Tibial artery (tissue), 4 donors: ENCODE measurements around the gene ITGA5.

Source experiments
- DNase-seq, 2 donors: peaks; one replicate each; pipeline ENCODE4 v3.0.0-alpha.2; 2019
- H3K27ac ChIP-seq, 2 donors: fragments of 200-600 bp; sonication (generic) in 1 of 2; 1 replicate in 1 of 2; 2 replicates in 1 of 2; pipeline ENCODE4 v1.5.1; 2018 to 2019; ENCODE audit warnings: mild to moderate bottlenecking in 1 of 2
- H3K27me3 ChIP-seq, 2 donors: fragments of 200-600 bp; sonication (generic) in 1 of 2; one replicate each; pipeline versions ENCODE4 v1.5.1 to v1.6.0; 2016 to 2019
- H3K36me3 ChIP-seq, 3 donors: fragments of 200-600 bp; sonication (generic) in 2 of 3; one replicate each; pipeline ENCODE4 v1.5.1; 2016 to 2019; ENCODE audit warnings: mild to moderate bottlenecking in 2 of 3
- H3K4me1 ChIP-seq, 4 donors: fragments of 200-600 bp; sonication (generic) in 2 of 4; 1 replicate in 3 of 4; 2 replicates in 1 of 4; pipeline ENCODE4 v1.5.1; 2016 to 2019
- H3K4me3 ChIP-seq, 2 donors: fragments of 200-600 bp; sonication (generic) in 1 of 2; 1 replicate in 1 of 2; 2 replicates in 1 of 2; pipeline ENCODE4 v1.5.1; 2018 to 2019; ENCODE audit warnings: mild to moderate bottlenecking in 2 of 2
- H3K9me3 ChIP-seq, 3 donors: fragments of 200-600 bp; sonication (generic) in 1 of 3; one replicate each; pipeline ENCODE4 v1.5.1; 2016 to 2019
- intact Hi-C: fragments of 100-400 bp; cut with DNase I; formaldehyde crosslinking; loops from one replicate; pipeline ENCODE4 v1.15.0; 2023; ENCODE audit warnings: low total_unique reads
- TF ChIP-seq, protein P1 (sequence below), 2 experiments: fragments of 200-600 bp in 1 of 2; fragments of 450-650 bp in 1 of 2; IDR thresholded peaks; one replicate each; pipeline ENCODE4 v1.5.1; 2017 to 2019; ENCODE audit warnings: antibody characterized with exemption in 2 of 2, mild to moderate bottlenecking in 1 of 2, moderate library complexity in 1 of 2

Gene ITGA5

GRCh38 chr12:54395545-54395944, 23.5 kb downstream of the ITGA5 start:
- Histone ChIP-seq H3K4me1 (peaks cover 0 to 24% (median 10%) of the 10 kb centered on the region in 4 donors), H3K9me3 (no peaks in the 10 kb centered on the region), H3K27me3 (no peaks in the 10 kb centered on the region), H3K4me3 (no peak overlapping the region), H3K27ac (no peak overlapping the region), H3K36me3 (peaks cover 64 to 74% (median 72%) of the 10 kb centered on the region in 3 donors)
- no peak for DNase-seq
- TF ChIP-seq, protein P1, sequence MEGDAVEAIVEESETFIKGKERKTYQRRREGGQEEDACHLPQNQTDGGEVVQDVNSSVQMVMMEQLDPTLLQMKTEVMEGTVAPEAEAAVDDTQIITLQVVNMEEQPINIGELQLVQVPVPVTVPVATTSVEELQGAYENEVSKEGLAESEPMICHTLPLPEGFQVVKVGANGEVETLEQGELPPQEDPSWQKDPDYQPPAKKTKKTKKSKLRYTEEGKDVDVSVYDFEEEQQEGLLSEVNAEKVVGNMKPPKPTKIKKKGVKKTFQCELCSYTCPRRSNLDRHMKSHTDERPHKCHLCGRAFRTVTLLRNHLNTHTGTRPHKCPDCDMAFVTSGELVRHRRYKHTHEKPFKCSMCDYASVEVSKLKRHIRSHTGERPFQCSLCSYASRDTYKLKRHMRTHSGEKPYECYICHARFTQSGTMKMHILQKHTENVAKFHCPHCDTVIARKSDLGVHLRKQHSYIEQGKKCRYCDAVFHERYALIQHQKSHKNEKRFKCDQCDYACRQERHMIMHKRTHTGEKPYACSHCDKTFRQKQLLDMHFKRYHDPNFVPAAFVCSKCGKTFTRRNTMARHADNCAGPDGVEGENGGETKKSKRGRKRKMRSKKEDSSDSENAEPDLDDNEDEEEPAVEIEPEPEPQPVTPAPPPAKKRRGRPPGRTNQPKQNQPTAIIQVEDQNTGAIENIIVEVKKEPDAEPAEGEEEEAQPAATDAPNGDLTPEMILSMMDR (IDR thresholded peaks at IDR 0.05) = no peak
- intact Hi-C loops = loop anchor here (5.0 kb wide), 1 partner anchor 42 kb away; no protein-coding TSS in a partner anchor

DNA sequence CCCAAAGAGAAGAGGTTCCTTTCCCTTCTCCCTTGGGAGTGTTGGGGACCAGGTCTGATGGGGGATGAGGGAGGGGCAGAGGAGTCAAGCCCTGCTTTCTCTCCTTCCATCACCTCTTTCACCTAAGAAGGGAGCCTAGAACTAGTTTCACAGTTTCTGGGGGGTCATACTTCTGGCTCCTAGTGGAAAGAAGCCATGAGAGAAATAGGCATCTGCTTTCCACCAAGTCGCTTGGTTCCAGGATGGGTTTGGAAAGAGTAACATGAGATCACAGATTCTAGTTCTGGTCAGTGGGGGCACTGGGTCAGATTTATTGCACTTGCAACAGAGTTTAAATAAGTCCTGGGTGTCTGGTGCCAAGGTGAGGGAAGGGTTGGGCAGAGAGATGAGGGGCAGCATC, 24.1 kb downstream of the ITGA5 start:
- H3K4me1 ChIP-seq = peaks cover 0 to 24% (median 10%) of the 10 kb centered on the region in 4 donors
- intact Hi-C loops = loop anchor here (5.0 kb wide), 1 partner anchor 42 kb away; no protein-coding TSS in a partner anchor

GRCh38 chr12:54394281-54394719, 24.8 kb downstream of the ITGA5 start:
- H3K27me3 ChIP-seq = no peaks in the 10 kb centered on the region
- peaks cover 0 to 24% (median 10%) of the 10 kb centered on the region in 4 donors for H3K4me1 ChIP-seq
- DNase-seq = no peak
- H3K9me3 ChIP-seq = no peaks in the 10 kb centered on the region
- TF ChIP-seq, protein P1 (IDR thresholded peaks at IDR 0.05) = peak; percentile 62 to 74
- H3K36me3 ChIP-seq = peaks cover 51 to 62% (median 60%) of the 10 kb centered on the region in 3 donors
- no peak overlapping the region for H3K4me3 ChIP-seq
- intact Hi-C loops = no loop called here
- peak overlapping the region; percentile 0 to 36 for H3K27ac ChIP-seq

More for the DNA sequence above, 24.1 kb downstream of the ITGA5 start:
- H3K9me3 ChIP-seq = no peaks in the 10 kb centered on the region
- no peak for DNase-seq
- TF ChIP-seq, protein P1 (IDR thresholded peaks at IDR 0.05) = no peak
- no peaks in the 10 kb centered on the region for H3K27me3 ChIP-seq
- peaks cover 58 to 69% (median 66%) of the 10 kb centered on the region in 3 donors for H3K36me3 ChIP-seq
- no peak overlapping the region for H3K4me3 ChIP-seq
- peak overlapping the region in 1 of 2 donors; percentile 19 for H3K27ac ChIP-seq

DNA sequence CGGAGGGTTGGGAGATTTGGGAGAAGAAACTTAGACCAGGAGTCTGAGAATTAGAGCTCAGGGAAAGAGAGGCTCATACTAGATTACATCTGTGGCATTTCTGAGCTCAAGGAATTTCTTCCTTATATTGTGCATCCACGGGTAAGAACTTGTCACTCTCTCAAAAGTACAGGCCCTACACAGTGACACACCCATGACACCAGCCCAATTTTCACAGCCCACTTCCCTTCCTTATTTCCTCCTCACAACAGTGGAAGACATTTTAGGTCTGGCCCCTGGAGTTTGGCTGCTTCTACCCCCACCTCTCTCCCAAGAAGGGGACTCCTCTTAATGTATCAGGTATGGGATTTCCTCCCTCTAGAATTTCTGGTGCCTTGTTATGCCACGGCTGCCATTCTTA, 25.3 kb downstream of the ITGA5 start:
- Histone ChIP-seq H3K27me3 (no peaks in the 10 kb centered on the region), H3K36me3 (peaks cover 46 to 56% (median 54%) of the 10 kb centered on the region in 3 donors), H3K4me3 (no peak overlapping the region), H3K9me3 (no peaks in the 10 kb centered on the region), H3K4me1 (peaks cover 0 to 22% (median 10%) of the 10 kb centered on the region in 4 donors), H3K27ac (peak overlapping the region; percentile 0 to 36)
- intact Hi-C loops = no loop called here
- DNase-seq = no peak
- TF ChIP-seq, protein P1 (IDR thresholded peaks at IDR 0.05) = no peak

- no peak for DNase-seq
- Histone ChIP-seq H3K27ac (peak overlapping the region; percentile 0 to 36), H3K4me3 (no peak overlapping the region), H3K9me3 (no peaks in the 10 kb centered on the region), H3K27me3 (no peaks in the 10 kb centered on the region), H3K36me3 (peaks cover 40 to 51% (median 49%) of the 10 kb centered on the region in 3 donors), H3K4me1 (peaks cover 0 to 22% (median 8%) of the 10 kb centered on the region in 4 donors)
- TF ChIP-seq, protein P1 (IDR thresholded peaks at IDR 0.05) = no peak
- intact Hi-C loops = no loop called here
These were observed 25.9 kb downstream of the ITGA5 start for GRCh38 chr12:54393207-54393609.
